ENCODE results near the gene PTPRG. TPM values are rescaled to one million over a fixed set of nuclear protein-coding genes. Genes with fewer than 3 reads are reported as not detected.

PTPRG gene
- total and polyA plus RNA-seq, 2 of the 13 experiments (the other 11 are each of a cell fraction or from before 2014, with no cell fraction given): 8.0 to 25.3 TPM

- TF ChIP-seq ZHX1 (CRISPR knock-in tag; IDR thresholded peaks at IDR 0.05; ENCODE audit: low read depth) (no peak), ZKSCAN1 (IDR thresholded peaks at IDR 0.05; ENCODE audit: low read length) (no peak), KDM5A (IDR thresholded peaks at IDR 0.05; ENCODE audit: borderline replicate concordance, low read length) (0 out of 2 replicates have a peak, but pooled peaks have one; percentile 16), ZNF619 (CRISPR knock-in tag; IDR thresholded peaks at IDR 0.05) (no peak), ZNF770 (CRISPR knock-in tag; IDR thresholded peaks at IDR 0.05) (no peak), HOXA9 (CRISPR knock-in tag; IDR thresholded peaks at IDR 0.05; ENCODE audit: borderline replicate concordance) (no peak), ARID5B (CRISPR knock-in tag; IDR thresholded peaks at IDR 0.05) (no peak), TSC22D2 (CRISPR knock-in tag; IDR thresholded peaks at IDR 0.05; ENCODE audit: borderline replicate concordance) (no peak), ATF3 (CRISPR knock-in tag; IDR thresholded peaks at IDR 0.05) (no peak), KDM2A (CRISPR knock-in tag; IDR thresholded peaks at IDR 0.05; ENCODE audit: borderline replicate concordance, low read depth) (no peak)
Observed at GRCh38 chr3:61562042-61562720, 810 bp downstream of the PTPRG start (continued).

Measured in HepG2 (cell line).